Mucosa of descending colon (tissue), 3 donors: Measurements from ENCODE around the gene NR5A1. TPM values are rescaled to one million over a fixed set of nuclear protein-coding genes. Genes with fewer than 3 reads are reported as not detected.

ENCODE experiments used
- ATAC-seq: fragments of 200-7000 bp; cut with Tn5 transposase; one replicate; pipeline ENCODE4 v1.9.1; 2020; ENCODE audit warnings: mild to moderate bottlenecking, moderate library complexity
- DNase-seq, 3 donors: peaks; one replicate each; pipeline ENCODE4 v3.0.0-alpha.2; 2020
- H3K36me3 ChIP-seq: fragments of 200-600 bp; one replicate; pipeline ENCODE4 v1.8.0; 2021; ENCODE audit warnings: low read depth, mild to moderate bottlenecking
- H3K4me1 ChIP-seq: fragments of 200-600 bp; one replicate; pipeline ENCODE4 v1.8.0; 2021; ENCODE audit warnings: low read depth, mild to moderate bottlenecking
- H3K4me3 ChIP-seq: fragments of 200-600 bp; one replicate; pipeline ENCODE4 v1.8.0; 2021; ENCODE audit warnings: mild to moderate bottlenecking
- H3K9me3 ChIP-seq: fragments of 200-600 bp; one replicate; pipeline ENCODE4 v1.8.0; 2021; ENCODE audit warnings: mild to moderate bottlenecking
- intact Hi-C, 2 donors: fragments of 100-400 bp; cut with DNase I in 1 of 2; cut with micrococcal nuclease in 1 of 2; formaldehyde crosslinking; loops; one replicate each; pipeline versions ENCODE4 v1.11.0 to v1.11.1; 2022; cut with DNase I, micrococcal nuclease
- total RNA-seq, 3 donors: library from RNA; stranded (reverse); fragmentation: NEBNext Ultra II Directional in 2 of 3; extraction: Animal tissue kit (Norgen Biotek cat#: 25700) in 2 of 3; gene quantifications; one replicate each; pipeline versions ENCODE4 v1.2.1 to v1.2.4, GENCODE V29; 2021 to 2023
- TF ChIP-seq, protein P1 (sequence below): fragments of 200-600 bp; IDR thresholded peaks from one replicate; pipeline ENCODE4 v1.8.0; 2022; ENCODE audit warnings: antibody characterized with exemption, mild to moderate bottlenecking
- donor health status: DM: no; HTN: no; CAD: no; lungs with moderate emphysema.
- donor health status: DM: no; HTN: no; CAD: no.
- donor health status: DM: no; HTN: yes; CAD: no.

NR5A1 gene
- total RNA-seq, 3 donors from 2014 or later = 0.12 TPM; not detected in 2

- Histone ChIP-seq H3K4me1 (no peaks in the 10 kb centered on the region), H3K9me3 (no peaks in the 10 kb centered on the region), H3K36me3 (no peaks in the 10 kb centered on the region), H3K4me3 (no peak overlapping the region)
- peak in 2 of 3 donors; percentile 7 to 29 for DNase-seq
- ATAC-seq = no peak
- intact Hi-C loops = no loop called here
- TF ChIP-seq, protein P1, sequence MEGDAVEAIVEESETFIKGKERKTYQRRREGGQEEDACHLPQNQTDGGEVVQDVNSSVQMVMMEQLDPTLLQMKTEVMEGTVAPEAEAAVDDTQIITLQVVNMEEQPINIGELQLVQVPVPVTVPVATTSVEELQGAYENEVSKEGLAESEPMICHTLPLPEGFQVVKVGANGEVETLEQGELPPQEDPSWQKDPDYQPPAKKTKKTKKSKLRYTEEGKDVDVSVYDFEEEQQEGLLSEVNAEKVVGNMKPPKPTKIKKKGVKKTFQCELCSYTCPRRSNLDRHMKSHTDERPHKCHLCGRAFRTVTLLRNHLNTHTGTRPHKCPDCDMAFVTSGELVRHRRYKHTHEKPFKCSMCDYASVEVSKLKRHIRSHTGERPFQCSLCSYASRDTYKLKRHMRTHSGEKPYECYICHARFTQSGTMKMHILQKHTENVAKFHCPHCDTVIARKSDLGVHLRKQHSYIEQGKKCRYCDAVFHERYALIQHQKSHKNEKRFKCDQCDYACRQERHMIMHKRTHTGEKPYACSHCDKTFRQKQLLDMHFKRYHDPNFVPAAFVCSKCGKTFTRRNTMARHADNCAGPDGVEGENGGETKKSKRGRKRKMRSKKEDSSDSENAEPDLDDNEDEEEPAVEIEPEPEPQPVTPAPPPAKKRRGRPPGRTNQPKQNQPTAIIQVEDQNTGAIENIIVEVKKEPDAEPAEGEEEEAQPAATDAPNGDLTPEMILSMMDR = no peak
Measured at GRCh38 chr9:124467410-124468060, 39.7 kb downstream of the NR5A1 start.

- intact Hi-C loops = no loop called here
- H3K9me3 ChIP-seq = no peaks in the 10 kb centered on the region
- ATAC-seq = no peak
- peak in 2 of 3 donors; percentile 2 to 4 for DNase-seq
- no peak overlapping the region for H3K4me3 ChIP-seq
- TF ChIP-seq, protein P1 = no peak
- no peaks in the 10 kb centered on the region for H3K36me3 ChIP-seq
- H3K4me1 ChIP-seq = no peaks in the 10 kb centered on the region
Measured at GRCh38 chr9:124465736-124466135, 41.5 kb downstream of the NR5A1 start.

DNA sequence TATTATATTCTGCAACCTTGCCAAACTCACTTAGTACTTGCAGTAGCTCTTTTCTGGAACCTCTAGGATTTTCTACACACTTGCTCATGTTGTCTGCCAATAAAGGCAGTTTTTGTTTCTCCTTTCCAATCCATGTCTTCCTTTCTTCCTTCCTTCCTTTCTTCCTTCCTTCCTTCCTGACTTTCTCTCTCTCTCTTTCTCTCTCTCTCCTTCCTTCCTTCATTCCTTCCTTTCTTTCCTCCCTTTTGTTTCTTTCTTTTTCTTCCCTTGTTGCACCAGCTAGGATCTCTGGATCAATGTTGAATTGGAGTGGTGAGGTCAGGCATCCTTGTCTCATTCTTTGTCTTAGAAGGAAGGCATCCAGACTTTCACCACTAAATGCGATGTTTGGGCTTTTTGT, 44.5 kb downstream of the NR5A1 start:
- H3K4me3 ChIP-seq = no peak overlapping the region
- ATAC-seq (no peak), DNase-seq (no peak)
- H3K36me3 ChIP-seq = no peaks in the 10 kb centered on the region
- no peaks in the 10 kb centered on the region for H3K4me1 ChIP-seq
- TF ChIP-seq, protein P1 = no peak
- H3K9me3 ChIP-seq = no peaks in the 10 kb centered on the region
- intact Hi-C loops = no loop called here

DNA sequence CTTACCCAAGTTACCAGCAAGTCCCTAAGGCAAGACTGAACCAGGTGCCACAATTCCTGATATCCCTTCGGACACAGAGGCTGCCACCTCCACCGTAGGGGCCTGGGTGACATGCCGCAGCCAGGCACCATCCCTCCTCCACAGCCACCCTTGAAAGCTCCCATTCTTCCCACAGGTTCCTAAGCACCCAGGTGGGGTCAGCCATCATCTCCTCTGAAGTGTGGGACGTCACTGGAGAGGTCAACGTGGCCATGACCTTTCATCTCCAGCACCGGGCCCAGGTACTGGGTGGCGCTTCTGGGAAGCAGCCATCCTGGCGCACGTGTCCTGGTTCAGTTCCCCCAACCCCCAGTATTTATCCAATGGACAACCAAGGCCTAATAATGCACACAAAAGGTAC, 48.8 kb downstream of the NR5A1 start:
- Histone ChIP-seq H3K4me3 (no peak overlapping the region), H3K4me1 (no peaks in the 10 kb centered on the region), H3K9me3 (no peaks in the 10 kb centered on the region), H3K36me3 (no peaks in the 10 kb centered on the region)
- intact Hi-C loops = no loop called here
- ATAC-seq = no peak
- TF ChIP-seq, protein P1 = no peak
- DNase-seq = peak in 1 of 3 donors; percentile 16

DNA sequence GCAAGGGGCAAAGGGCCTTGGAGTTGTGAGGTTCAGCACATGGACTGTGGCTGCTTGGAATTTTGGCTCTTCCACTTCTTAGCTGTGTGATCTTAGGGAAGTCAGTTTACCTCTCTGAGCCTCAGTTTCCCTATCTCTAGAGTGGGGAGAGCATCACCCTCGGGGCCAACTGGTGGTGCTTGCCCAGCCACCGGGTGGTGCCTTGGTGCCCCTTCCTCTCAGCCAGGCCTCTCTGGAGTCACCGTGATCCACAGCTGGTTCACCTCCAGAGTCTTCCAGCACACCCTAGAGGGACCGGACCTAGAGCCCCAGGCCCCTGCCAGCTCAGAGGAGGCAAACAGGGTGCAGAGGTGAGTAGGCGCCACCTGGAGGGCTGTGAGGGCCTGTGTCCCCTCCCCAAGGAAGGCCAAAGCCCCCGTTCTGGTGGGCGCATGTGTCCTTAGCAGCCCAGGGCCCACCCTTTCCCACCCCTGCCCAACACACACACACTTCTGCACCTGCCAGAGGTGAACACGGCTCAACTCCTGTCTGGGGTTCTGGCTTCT, 49.2 kb downstream of the NR5A1 start:
- no peak overlapping the region for H3K4me3 ChIP-seq
- H3K36me3 ChIP-seq = no peaks in the 10 kb centered on the region
- no peaks in the 10 kb centered on the region for H3K4me1 ChIP-seq
- TF ChIP-seq, protein P1 = no peak
- intact Hi-C loops = no loop called here
- ATAC-seq (no peak), DNase-seq (peak in 1 of 3 donors; percentile 23)
- H3K9me3 ChIP-seq = no peaks in the 10 kb centered on the region
